CD14-positive monocyte (primary cell): Measurements from ENCODE around the gene AKAP9. TPM values are rescaled to one million over a fixed set of nuclear protein-coding genes. Genes with fewer than 3 reads are reported as not detected.

Experiments
- DNase-seq, 3 donors: peaks; one replicate each; pipeline ENCODE4 v3.0.0-alpha.2; 2011 to 2022
- H2AFZ ChIP-seq: 2 replicates; pipeline ENCODE4 v1.6.0; 2012; ENCODE audit warnings: mild to moderate bottlenecking, low read depth, low read length, inconsistent platforms; ENCODE audit not compliant: insufficient read depth, poor library complexity, severe bottlenecking
- H3K27ac ChIP-seq, 2 donors: 1 replicate in 1 of 2; 2 replicates in 1 of 2; pipeline ENCODE4 v1.5.1; 2012 to 2013; ENCODE audit warnings: low read length in 2 of 2, control low read depth in 1 of 2, inconsistent platforms in 1 of 2, low read depth in 1 of 2, mild to moderate bottlenecking in 1 of 2
- H3K27me3 ChIP-seq, 2 donors: one replicate each; pipeline versions ENCODE4 v1.6.0 to v1.6.1; 2011 to 2013; ENCODE audit warnings: low read length in 2 of 2; ENCODE audit not compliant: control insufficient read depth in 2 of 2, insufficient read depth in 2 of 2
- H3K36me3 ChIP-seq, 2 donors: replicated peaks in 1 of 2; 1 replicate in 1 of 2; 2 replicates in 1 of 2; pipeline versions ENCODE4 v1.5.1 to v1.6.1; 2012 to 2013; ENCODE audit warnings: low read length in 2 of 2, control low read depth in 1 of 2, inconsistent platforms in 1 of 2, mild to moderate bottlenecking in 1 of 2; ENCODE audit not compliant: insufficient read depth in 2 of 2, control insufficient read depth in 1 of 2
- H3K4me1 ChIP-seq, 2 donors: 1 replicate in 1 of 2; 2 replicates in 1 of 2; pipeline versions ENCODE4 v1.5.1 to v1.6.1; 2012 to 2013; ENCODE audit warnings: low read length in 2 of 2, control low read depth in 1 of 2, inconsistent platforms in 1 of 2, mild to moderate bottlenecking in 1 of 2, moderate library complexity in 1 of 2; ENCODE audit not compliant: insufficient read depth in 2 of 2, control insufficient read depth in 1 of 2
- H3K4me2 ChIP-seq: replicated peaks from 2 replicates; pipeline ENCODE3; 2012; ENCODE audit warnings: low read length, moderate library complexity, mild to moderate bottlenecking; ENCODE audit not compliant: poor library complexity, severe bottlenecking; ENCODE audit errors: extremely low read depth
- H3K4me3 ChIP-seq, 3 experiments: fragments of 200-600 bp in 1 of 3; sonication (generic) in 1 of 3; replicated peaks in 1 of 3; 1 replicate in 2 of 3; 2 replicates in 1 of 3; pipeline ENCODE4 v1.5.1; 2011 to 2013; ENCODE audit warnings: low read length in 3 of 3, mild to moderate bottlenecking in 3 of 3, control low read depth in 2 of 3, low read depth in 2 of 3, inconsistent platforms in 1 of 3, moderate library complexity in 1 of 3
- H3K79me2 ChIP-seq: 2 replicates; pipeline ENCODE4 v1.6.0; 2012; ENCODE audit warnings: mild to moderate bottlenecking, control low read depth, inconsistent platforms, low read length, moderate library complexity; ENCODE audit not compliant: insufficient read depth
- H3K9ac ChIP-seq: 2 replicates; pipeline ENCODE4 v1.6.0; 2017; ENCODE audit warnings: low read length, mild to moderate bottlenecking; ENCODE audit not compliant: insufficient read depth, poor library complexity, severe bottlenecking
- H3K9me3 ChIP-seq, 2 donors: replicated peaks in 1 of 2; 1 replicate in 1 of 2; 2 replicates in 1 of 2; pipeline versions ENCODE4 v1.5.1 to v1.6.1; 2012 to 2013; ENCODE audit warnings: low read length in 2 of 2, control low read depth in 1 of 2; ENCODE audit not compliant: control insufficient read depth in 1 of 2, insufficient read depth in 1 of 2
- H4K20me1 ChIP-seq: 2 replicates; pipeline ENCODE4 v1.6.0; 2012; ENCODE audit warnings: mild to moderate bottlenecking, low read length, control low read depth, moderate library complexity; ENCODE audit not compliant: insufficient read depth
- H3K27ac Mint-ChIP-seq, 7 donors: one replicate each; pipeline ENCODE4 v1.8.0; 2020; ENCODE audit warnings: mild to moderate bottlenecking in 7 of 7, mixed read lengths in 7 of 7, moderate library complexity in 6 of 7, inconsistent platforms in 2 of 7
- H3K27me3 Mint-ChIP-seq, 3 donors: one replicate each; pipeline ENCODE4 v1.8.0; 2021 to 2022; ENCODE audit warnings: low read depth in 3 of 3, mild to moderate bottlenecking in 3 of 3, mixed read lengths in 3 of 3, moderate library complexity in 3 of 3, inconsistent platforms in 1 of 3
- H3K36me3 Mint-ChIP-seq, 2 donors: one replicate each; pipeline ENCODE4 v1.8.0; 2020; ENCODE audit warnings: mixed read lengths in 2 of 2, inconsistent platforms in 1 of 2, mild to moderate bottlenecking in 1 of 2
- H3K4me1 Mint-ChIP-seq: one replicate; pipeline ENCODE4 v1.8.0; 2020; ENCODE audit warnings: mild to moderate bottlenecking, mixed read lengths
- H3K4me3 Mint-ChIP-seq, 2 donors: one replicate each; pipeline ENCODE4 v1.8.0; 2020; ENCODE audit warnings: mild to moderate bottlenecking in 2 of 2, mixed read lengths in 2 of 2, moderate library complexity in 1 of 2
- H3K9me3 Mint-ChIP-seq, 7 donors: one replicate each; pipeline ENCODE4 v1.8.0; 2020 to 2022; ENCODE audit warnings: mixed read lengths in 7 of 7, mild to moderate bottlenecking in 6 of 7, moderate library complexity in 6 of 7, inconsistent platforms in 2 of 7
- WGBS: methylation state at CpG from one replicate; pipeline ENCODE4 v1.1.5; 2013; ENCODE audit warnings: missing lambda C conversion rate; ENCODE audit not compliant: insufficient coverage; 5-methylcytosine and 5-hydroxymethylcytosine counted together
- intact Hi-C, 2 donors: fragments of 100-400 bp; cut with micrococcal nuclease; formaldehyde crosslinking; loops; one replicate each; pipeline versions ENCODE4 v1.15.0 to v1.15.1; 2023
- polyA plus RNA-seq, 3 donors: library from polyadenylated mRNA; depleted of rRNA in 1 of 3; unstranded in 2 of 3; stranded (reverse) in 1 of 3; fragments of 300-500 nt in 2 of 3; fragments of >200 nt in 1 of 3; fragmentation: Illumina TruSeq in 2 of 3; gene quantifications; 1 replicate in 2 of 3; 2 replicates in 1 of 3; pipeline ENCODE4 v1.2.3, GENCODE V29; 2012 to 2021
- TF ChIP-seq, protein P1 (sequence below): fragments of 200-600 bp; IDR thresholded peaks from one replicate; pipeline ENCODE4 v1.8.0; 2022; ENCODE audit warnings: antibody characterized with exemption, mild to moderate bottlenecking

AKAP9 gene
- polyA plus RNA-seq, 3 donors, result 1.5 to 23.3 (median 7.3) TPM

DNA sequence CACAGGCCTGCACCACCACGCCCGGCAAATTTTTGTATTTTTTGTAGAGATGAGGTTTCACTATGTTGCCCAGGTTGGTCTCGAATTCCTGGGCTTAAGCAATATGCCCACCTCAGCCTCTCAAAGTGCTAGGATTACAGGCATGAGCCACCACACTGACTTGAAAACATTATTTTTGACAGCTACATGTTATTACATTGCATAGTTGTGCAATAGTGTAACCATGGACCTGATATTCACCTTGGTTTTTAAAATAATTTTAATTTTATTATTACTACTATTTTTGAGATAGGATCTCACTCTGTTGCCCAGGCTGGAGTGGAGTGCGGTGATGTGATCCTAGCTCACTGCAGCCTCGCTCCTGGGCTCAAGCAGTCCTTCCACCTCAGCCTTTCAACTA, 18.4 kb downstream of the AKAP9 start:
- no peak overlapping the region for H3K4me3 ChIP-seq
- WGBS, result 60% methylated on average over 1 of the region's 5 CpGs
- Mint-ChIP-seq H3K36me3 (peaks cover 5 to 17% of the 10 kb centered on the region in 2 donors), H3K27ac (no peak overlapping the region), H3K27me3 (no peaks in the 10 kb centered on the region), H3K9me3 (peaks cover 0 to 3% (median 0%) of the 10 kb centered on the region in 7 donors), H3K4me3 (no peak overlapping the region), H3K4me1 (peaks cover 4% of the 10 kb centered on the region)
- H3K36me3 ChIP-seq, result peaks cover 0 to 4% of the 10 kb centered on the region in 2 donors
- H4K20me1 ChIP-seq, result peaks cover 42% of the 10 kb centered on the region
- no peak overlapping the region for H3K27ac ChIP-seq
- H2AFZ ChIP-seq, result no peak overlapping the region
- no peak for DNase-seq
- no peaks in the 10 kb centered on the region for H3K4me1 ChIP-seq
- TF ChIP-seq, protein P1, sequence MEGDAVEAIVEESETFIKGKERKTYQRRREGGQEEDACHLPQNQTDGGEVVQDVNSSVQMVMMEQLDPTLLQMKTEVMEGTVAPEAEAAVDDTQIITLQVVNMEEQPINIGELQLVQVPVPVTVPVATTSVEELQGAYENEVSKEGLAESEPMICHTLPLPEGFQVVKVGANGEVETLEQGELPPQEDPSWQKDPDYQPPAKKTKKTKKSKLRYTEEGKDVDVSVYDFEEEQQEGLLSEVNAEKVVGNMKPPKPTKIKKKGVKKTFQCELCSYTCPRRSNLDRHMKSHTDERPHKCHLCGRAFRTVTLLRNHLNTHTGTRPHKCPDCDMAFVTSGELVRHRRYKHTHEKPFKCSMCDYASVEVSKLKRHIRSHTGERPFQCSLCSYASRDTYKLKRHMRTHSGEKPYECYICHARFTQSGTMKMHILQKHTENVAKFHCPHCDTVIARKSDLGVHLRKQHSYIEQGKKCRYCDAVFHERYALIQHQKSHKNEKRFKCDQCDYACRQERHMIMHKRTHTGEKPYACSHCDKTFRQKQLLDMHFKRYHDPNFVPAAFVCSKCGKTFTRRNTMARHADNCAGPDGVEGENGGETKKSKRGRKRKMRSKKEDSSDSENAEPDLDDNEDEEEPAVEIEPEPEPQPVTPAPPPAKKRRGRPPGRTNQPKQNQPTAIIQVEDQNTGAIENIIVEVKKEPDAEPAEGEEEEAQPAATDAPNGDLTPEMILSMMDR, result no peak
- no peak overlapping the region for H3K4me2 ChIP-seq
- H3K9ac ChIP-seq, result no peak overlapping the region
- H3K79me2 ChIP-seq, result peaks cover 67% of the 10 kb centered on the region
- H3K9me3 ChIP-seq, result no peaks in the 10 kb centered on the region
- intact Hi-C loops, result no loop called here
- no peaks in the 10 kb centered on the region for H3K27me3 ChIP-seq

DNA sequence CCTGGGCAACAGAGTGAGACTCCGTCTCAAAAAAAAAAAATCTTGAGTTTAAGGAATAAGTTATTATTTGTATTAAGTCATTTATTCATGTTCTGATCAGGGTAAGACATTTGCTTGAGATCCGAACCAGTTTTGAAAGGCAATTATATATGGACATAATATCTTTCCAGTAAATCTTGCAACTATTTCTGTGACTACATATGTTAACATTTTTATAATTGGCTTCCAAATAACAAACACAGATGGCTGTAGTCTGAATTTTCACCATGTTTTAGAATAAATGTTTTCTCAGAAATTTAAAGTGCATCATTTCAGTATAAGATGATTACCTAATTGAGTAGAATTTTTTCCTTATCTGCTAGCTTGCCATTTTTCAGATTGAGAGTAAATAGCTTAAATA, 21.2 kb downstream of the AKAP9 start:
- WGBS, result no CpG with 5 or more reads among the region's 2 CpGs

More for the DNA sequence above, 21.2 kb downstream of the AKAP9 start:
- Mint-ChIP-seq H3K36me3 (peaks cover 2 to 11% of the 10 kb centered on the region in 2 donors), H3K9me3 (peaks cover 0 to 7% (median 0%) of the 10 kb centered on the region in 7 donors), H3K27ac (no peak overlapping the region), H3K4me3 (no peak overlapping the region), H3K27me3 (no peaks in the 10 kb centered on the region), H3K4me1 (peaks cover 6% of the 10 kb centered on the region)
- no peak for DNase-seq
- Histone ChIP-seq H3K9me3 (no peaks in the 10 kb centered on the region), H3K4me1 (no peaks in the 10 kb centered on the region), H3K4me2 (no peak overlapping the region), H3K79me2 (peaks cover 68% of the 10 kb centered on the region), H3K36me3 (no peaks in the 10 kb centered on the region), H2AFZ (no peak overlapping the region), H3K27me3 (no peaks in the 10 kb centered on the region), H4K20me1 (peaks cover 45% of the 10 kb centered on the region), H3K4me3 (no peak overlapping the region), H3K27ac (no peak overlapping the region), H3K9ac (no peak overlapping the region)
- intact Hi-C loops, result no loop called here
- TF ChIP-seq, protein P1, result no peak
